ENCODE results near the gene FAM236D.
"Not testable (repeated sequence)": the region's sequence is repeated elsewhere in the genome, so short reads cannot be mapped to it uniquely, and the experiment has no call there.

The FAM236D gene

GRCh38 chrX:72808110-72808509, at the start of gene FAM236D:
FAM236D (minus strand) TSS chrX:72808210; CDS start chrX:72808110, 100 bp downstream.
- DNase-seq: not testable (repeated sequence)

GRCh38 chrX:72837532-72837931, 29.5 kb upstream of the FAM236D start:
- not testable (repeated sequence) for DNase-seq

GRCh38 chrX:72830701-72831100, 22.7 kb upstream of the FAM236D start:
- DNase-seq: not testable (repeated sequence)

- DNase-seq: not testable (repeated sequence)
Measured at GRCh38 chrX:72790390-72790789, 17.6 kb downstream of the FAM236D start.

- not testable (repeated sequence) for DNase-seq
Measured at GRCh38 chrX:72788142-72788541, 19.9 kb downstream of the FAM236D start.

- DNase-seq: not testable (repeated sequence)
Measured at GRCh38 chrX:72783964-72784363, 24.0 kb downstream of the FAM236D start.

- DNase-seq: not testable (repeated sequence)
Measured at GRCh38 chrX:72783365-72783936, 24.6 kb downstream of the FAM236D start.

- DNase-seq: not testable (repeated sequence)
Measured at GRCh38 chrX:72782560-72782959, 25.4 kb downstream of the FAM236D start, which contains the start of gene FAM236B. FAM236B (minus strand) TSS chrX:72782660; CDS start chrX:72782560, 100 bp downstream.

- not testable (repeated sequence) for DNase-seq
Measured at GRCh38 chrX:72778146-72778545, 29.9 kb downstream of the FAM236D start.

- DNase-seq: not testable (repeated sequence)
Measured at GRCh38 chrX:72777467-72777790, 30.6 kb downstream of the FAM236D start.

GRCh38 chrX:72776653-72777466, 31.1 kb downstream of the FAM236D start, which contains the start of gene DMRTC1B:
DMRTC1B (plus strand) TSS chrX:72776890; CDS start chrX:72845136, 68,246 bp downstream.
- DNase-seq: not testable (repeated sequence)

- DNase-seq: not testable (repeated sequence)
Measured at GRCh38 chrX:72760454-72760853, 47.6 kb downstream of the FAM236D start.

Measured in stimulated activated naive CD4-positive, alpha-beta T cell treated with Interleukin-2 at 50 U/mL for 16 hours (primary cell).